ENCODE measurements around the gene ZMYND8. TPM values are rescaled to one million over a fixed set of nuclear protein-coding genes. Genes with fewer than 3 reads are reported as not detected.

ZMYND8 gene
- total and polyA plus RNA-seq, 2 experiments from 2014 or later, result 10.2 to 12.4 TPM

GRCh38 chr20:47222468-47223119 is 133.9 kb downstream of the ZMYND8 start:
- Histone ChIP-seq H3F3A (ENCODE audit: insufficient read depth) (no peaks in the 10 kb centered on the region), H3K9ac (no peak overlapping the region), H3K4me3 (no peak overlapping the region), H3K36me3 (ENCODE audit: low read depth) (peaks cover 18% of the 10 kb centered on the region), H3K27ac (no peak overlapping the region), H4K20me1 (ENCODE audit: insufficient read depth) (no peaks in the 10 kb centered on the region), H3K9me2 (ENCODE audit: insufficient read depth) (no peaks in the 10 kb centered on the region), H3K27me3 (replicated peaks; ENCODE audit: insufficient read depth) (no peaks in the 10 kb centered on the region), H3K4me2 (ENCODE audit: unreplicated experiment) (no peak overlapping the region), H3K9me3 (ENCODE audit: low read depth) (no peaks in the 10 kb centered on the region), H3K4me1 (ENCODE audit: insufficient read depth) (no peaks in the 10 kb centered on the region), H2AFZ (no peak overlapping the region), H3K79me2 (ENCODE audit: insufficient read depth) (0 out of 2 replicates have a peak, but pooled peaks cover 10% of the 10 kb centered on the region)
- no peak for DNase-seq
- WGBS, 2 experiments (ENCODE audit: low coverage in 1 of 2, low lambda C conversion rate in 2 of 2, missing lambda C conversion rate in 2 of 2), result 93 to 97% methylated on average over 12 of the region's 12 CpGs
- in situ Hi-C loops (cut with MboI), result no loop called here
- TF ChIP-seq EZH2 (IDR thresholded peaks at IDR 0.05; ENCODE audit: insufficient read depth, poor library complexity, severe bottlenecking) (no peak), EZH2phosphoT487 (IDR thresholded peaks at IDR 0.05; ENCODE audit: insufficient read depth, low read depth) (no peak)

GRCh38 chr20:47221036-47221625 is 135.4 kb downstream of the ZMYND8 start:
- H3K27ac ChIP-seq, result no peak overlapping the region
- 90 to 94% methylated on average over 16 of the region's 16 CpGs for WGBS, 2 experiments (ENCODE audit: low coverage in 1 of 2, low lambda C conversion rate in 2 of 2, missing lambda C conversion rate in 2 of 2)
- no peaks in the 10 kb centered on the region for H3K9me3 ChIP-seq (ENCODE audit: low read depth)
- H3K4me2 ChIP-seq (ENCODE audit: unreplicated experiment), result no peak overlapping the region
- H3K79me2 ChIP-seq (ENCODE audit: insufficient read depth), result 0 out of 2 replicates have a peak, but pooled peaks cover 10% of the 10 kb centered on the region
- TF ChIP-seq EZH2 (IDR thresholded peaks at IDR 0.05; ENCODE audit: insufficient read depth, poor library complexity, severe bottlenecking) (no peak), EZH2phosphoT487 (IDR thresholded peaks at IDR 0.05; ENCODE audit: insufficient read depth, low read depth) (no peak)
- H3F3A ChIP-seq (ENCODE audit: insufficient read depth), result no peaks in the 10 kb centered on the region
- no peaks in the 10 kb centered on the region for H3K4me1 ChIP-seq (ENCODE audit: insufficient read depth)
- peaks cover 13% of the 10 kb centered on the region for H3K36me3 ChIP-seq (ENCODE audit: low read depth)
- H3K27me3 ChIP-seq (replicated peaks; ENCODE audit: insufficient read depth), result no peaks in the 10 kb centered on the region
- DNase-seq, result no peak
- no peaks in the 10 kb centered on the region for H4K20me1 ChIP-seq (ENCODE audit: insufficient read depth)
- H3K9me2 ChIP-seq (ENCODE audit: insufficient read depth), result no peaks in the 10 kb centered on the region
- no peak overlapping the region for H3K9ac ChIP-seq
- in situ Hi-C loops (cut with MboI), result no loop called here
- no peak overlapping the region for H2AFZ ChIP-seq
- no peak overlapping the region for H3K4me3 ChIP-seq

GRCh38 chr20:47220161-47220582 is 136.3 kb downstream of the ZMYND8 start:
- 88 to 90% methylated on average over 8 of the region's 8 CpGs for WGBS, 2 experiments (ENCODE audit: low coverage in 1 of 2, low lambda C conversion rate in 2 of 2, missing lambda C conversion rate in 2 of 2)
- H3K36me3 ChIP-seq (ENCODE audit: low read depth), result peaks cover 13% of the 10 kb centered on the region
- in situ Hi-C loops (cut with MboI), result no loop called here

GRCh38 chr20:47217482-47218446 is 138.7 kb downstream of the ZMYND8 start:
- 93 to 94% methylated on average over 11 to 12 of the region's 12 CpGs for whole genome bisulfite sequencing, 2 experiments (ENCODE audit: low coverage in 1 of 2, low lambda C conversion rate in 2 of 2, missing lambda C conversion rate in 2 of 2)
- no peak for DNase-seq
- no peak overlapping the region for H2AFZ ChIP-seq
- H3K27ac ChIP-seq, result no peak overlapping the region
- no peak overlapping the region for H3K4me3 ChIP-seq
- peaks cover 2% of the 10 kb centered on the region for H3K36me3 ChIP-seq (ENCODE audit: low read depth)
- no peaks in the 10 kb centered on the region for H3K9me2 ChIP-seq (ENCODE audit: insufficient read depth)
- no peaks in the 10 kb centered on the region for H3K4me1 ChIP-seq (ENCODE audit: insufficient read depth)
- no peaks in the 10 kb centered on the region for H3K27me3 ChIP-seq (replicated peaks; ENCODE audit: insufficient read depth)
- in situ Hi-C loops (cut with MboI), result no loop called here
- TF ChIP-seq EZH2phosphoT487 (IDR thresholded peaks at IDR 0.05; ENCODE audit: insufficient read depth, low read depth), result no peak
- TF ChIP-seq EZH2 (IDR thresholded peaks at IDR 0.05; ENCODE audit: insufficient read depth, poor library complexity, severe bottlenecking), result no peak
- H3K9me3 ChIP-seq (ENCODE audit: low read depth), result no peaks in the 10 kb centered on the region
- H4K20me1 ChIP-seq (ENCODE audit: insufficient read depth), result no peaks in the 10 kb centered on the region
- H3F3A ChIP-seq (ENCODE audit: insufficient read depth), result no peaks in the 10 kb centered on the region
- H3K9ac ChIP-seq, result no peak overlapping the region
- H3K4me2 ChIP-seq (ENCODE audit: unreplicated experiment), result no peak overlapping the region
- H3K79me2 ChIP-seq (ENCODE audit: insufficient read depth), result peaks cover 19% of the 10 kb centered on the region; the same call in 1 of the 2 replicates

More at GRCh38 chr20:47220161-47220582, 136.3 kb downstream of the ZMYND8 start:
- Histone ChIP-seq H3F3A (ENCODE audit: insufficient read depth) (no peaks in the 10 kb centered on the region), H3K27ac (no peak overlapping the region), H3K9ac (no peak overlapping the region), H2AFZ (no peak overlapping the region), H3K9me2 (ENCODE audit: insufficient read depth) (no peaks in the 10 kb centered on the region), H3K9me3 (ENCODE audit: low read depth) (no peaks in the 10 kb centered on the region), H3K4me1 (ENCODE audit: insufficient read depth) (no peaks in the 10 kb centered on the region), H3K4me2 (ENCODE audit: unreplicated experiment) (no peak overlapping the region), H4K20me1 (ENCODE audit: insufficient read depth) (no peaks in the 10 kb centered on the region), H3K27me3 (replicated peaks; ENCODE audit: insufficient read depth) (no peaks in the 10 kb centered on the region), H3K79me2 (ENCODE audit: insufficient read depth) (peaks cover 17% of the 10 kb centered on the region; the same call in 1 of the 2 replicates), H3K4me3 (no peak overlapping the region)
- TF ChIP-seq EZH2 (IDR thresholded peaks at IDR 0.05; ENCODE audit: insufficient read depth, poor library complexity, severe bottlenecking) (no peak), EZH2phosphoT487 (IDR thresholded peaks at IDR 0.05; ENCODE audit: insufficient read depth, low read depth) (no peak)
- DNase-seq, result peak; percentile 49

Measured in GM23248 (cell line).